NCI-H146 treated with DMSO at 0.1 percent for 48 hours (cell line): Measurements from ENCODE around the gene AGAP3.

Experiments used
- DNase-seq: peaks from one replicate; lab custom pipeline; 2025; ENCODE audit not compliant: unreplicated experiment; lab: John Stamatoyannopoulos, UW

AGAP3 gene

DNA sequence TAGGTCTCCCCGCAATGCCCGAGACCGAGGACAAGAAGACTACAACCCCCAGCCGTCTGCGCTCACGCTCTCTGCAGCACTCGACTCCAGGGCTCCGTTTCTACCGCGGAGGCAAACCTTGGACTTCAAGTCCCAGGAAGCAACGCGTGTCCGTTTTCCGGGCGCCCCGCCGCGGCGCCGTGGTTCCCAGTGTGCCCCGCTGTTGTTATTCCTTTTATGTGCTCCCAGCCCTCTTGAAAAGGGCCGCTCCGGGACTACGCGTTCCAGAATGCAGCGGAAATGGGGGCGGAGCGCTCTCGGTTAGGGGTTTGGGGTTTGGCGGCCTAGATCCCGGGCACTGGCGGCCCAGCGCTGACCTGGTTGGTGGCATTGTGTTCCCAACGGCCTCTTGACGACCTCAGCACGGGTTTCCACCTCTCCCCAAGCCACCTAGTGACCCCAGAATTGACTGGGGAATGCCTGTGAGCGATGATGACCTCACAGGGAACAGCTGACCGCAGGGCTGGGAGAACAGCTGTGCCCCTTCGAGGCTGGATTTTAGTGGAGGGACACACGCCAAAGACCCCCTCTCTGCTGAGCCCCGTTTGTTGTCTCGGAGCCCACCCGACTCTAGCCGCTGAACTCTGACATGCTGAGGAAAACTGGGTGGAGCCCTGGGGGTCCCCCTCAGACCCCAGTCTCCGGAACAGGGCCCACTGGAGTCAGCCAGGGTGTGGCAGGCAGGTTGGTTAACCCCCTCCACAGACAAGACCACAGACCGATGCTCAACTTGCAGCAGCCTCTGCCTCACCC is 28.1 kb upstream of the AGAP3 start:
- peak; percentile 97 for DNase-seq

DNA sequence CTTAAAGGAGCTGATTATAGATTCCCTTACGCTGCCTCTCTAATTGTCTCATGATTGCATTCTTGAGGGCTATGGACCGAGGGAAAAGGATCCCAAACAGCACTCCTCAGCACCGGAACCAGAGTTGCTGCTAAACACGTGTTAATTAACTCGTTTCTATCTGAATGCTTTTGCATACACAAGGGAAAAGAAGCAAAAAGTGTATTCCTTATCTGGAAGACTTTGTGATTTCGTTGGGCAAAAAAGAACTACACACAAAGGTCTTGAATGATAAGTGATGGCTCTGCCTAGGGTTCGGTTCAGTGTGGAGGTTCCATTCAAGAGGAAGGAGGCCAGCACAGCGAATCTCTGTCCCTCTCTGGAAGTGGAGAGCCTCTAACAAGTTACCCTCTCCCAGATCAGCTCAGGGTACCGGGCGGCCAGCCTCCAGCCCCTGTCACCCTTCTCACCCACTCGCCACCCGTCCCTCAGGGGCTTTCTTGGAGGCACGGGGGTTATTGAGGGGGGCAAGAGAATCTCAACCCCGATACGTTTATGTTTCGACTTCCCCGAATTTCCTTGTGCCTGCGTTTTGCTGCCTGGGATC is 27.4 kb upstream of the AGAP3 start:
- DNase-seq: no peak

DNA sequence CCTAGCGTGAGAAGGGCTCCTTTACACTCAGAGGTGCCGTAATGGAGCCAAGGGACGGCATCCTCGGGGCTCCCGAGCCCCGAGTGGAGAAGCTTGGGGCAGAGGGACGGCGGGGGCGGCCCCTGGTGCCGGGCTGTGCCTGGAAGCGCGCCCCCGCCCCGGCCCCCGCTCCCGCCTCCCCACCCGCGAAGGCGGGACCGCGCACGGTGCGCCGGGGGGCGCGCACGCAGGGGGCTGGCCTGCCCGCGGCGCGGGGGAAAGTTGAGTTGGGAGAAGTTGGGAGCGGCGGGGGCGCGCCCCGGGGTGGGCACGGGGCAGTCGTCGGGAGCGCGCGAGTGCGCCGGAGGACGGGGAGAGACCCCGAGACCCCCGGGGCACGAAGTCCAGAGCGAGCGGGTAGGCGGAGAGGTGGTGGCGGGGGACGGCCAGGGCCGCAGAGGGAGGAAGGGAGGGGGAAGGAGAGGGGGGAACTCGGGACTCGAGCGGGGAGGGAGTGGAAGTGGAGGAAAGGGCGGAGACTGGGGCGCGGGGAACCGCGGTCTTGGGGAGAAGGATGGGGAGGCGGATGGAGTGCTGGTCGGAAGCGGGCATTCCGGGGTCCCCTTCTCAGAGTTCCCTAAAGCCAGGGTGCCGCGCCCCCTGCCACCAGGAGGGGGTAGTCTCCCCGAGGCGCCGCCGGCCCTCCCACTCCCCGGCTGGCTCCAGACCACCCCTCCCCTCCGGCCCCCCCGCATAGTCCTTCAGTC is 26.7 kb upstream of the AGAP3 start, which contains the start of gene SLC4A2:
TSS of gene SLC4A2 (plus strand) at position 223 of the 746 bp plus-strand sequence. CDS start 2,399 bp downstream, outside the sequence.
- DNase-seq: peak; percentile 31

GRCh38 chr7:151060113-151060415 is 26.2 kb upstream of the AGAP3 start:
- no peak for DNase-seq

DNA sequence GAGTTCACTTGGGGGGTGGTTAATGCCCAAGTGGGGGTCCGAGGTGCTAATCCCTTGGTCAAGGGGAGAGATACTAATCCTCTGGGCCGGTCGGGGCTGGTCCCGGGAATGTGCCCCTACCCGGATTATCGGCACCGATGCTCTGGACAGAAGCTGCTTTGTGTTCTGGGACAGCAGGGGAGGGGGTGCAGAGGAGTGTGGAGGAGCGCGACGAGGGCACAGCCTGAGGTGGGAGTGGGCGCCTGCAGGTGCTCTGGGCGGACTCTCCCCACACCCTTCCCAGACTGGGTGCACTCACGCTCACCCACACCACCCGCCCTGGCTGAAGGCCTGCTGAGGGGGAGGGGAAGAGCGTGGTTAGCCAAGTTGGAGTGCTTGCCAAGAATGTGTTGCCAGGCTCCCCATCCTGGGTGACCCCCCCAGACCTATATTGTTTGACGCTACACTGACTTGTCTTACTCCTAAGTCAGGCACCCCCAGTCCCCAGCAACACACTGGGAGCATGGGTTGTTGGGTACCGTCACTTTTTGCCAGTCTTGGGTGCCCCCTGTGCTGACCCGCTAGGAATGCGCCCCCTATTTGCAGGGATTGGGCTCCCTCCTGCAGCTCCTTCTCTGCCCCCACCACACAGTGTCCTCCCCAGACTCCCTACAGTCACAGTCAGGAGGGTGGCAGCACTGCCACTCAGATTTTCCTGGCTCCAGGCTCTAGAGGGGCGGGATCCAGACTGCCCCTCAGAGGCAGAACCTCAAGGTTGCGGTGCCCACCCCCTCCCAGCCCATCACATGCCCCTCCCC is 25.7 kb upstream of the AGAP3 start:
- DNase-seq: no peak

DNA sequence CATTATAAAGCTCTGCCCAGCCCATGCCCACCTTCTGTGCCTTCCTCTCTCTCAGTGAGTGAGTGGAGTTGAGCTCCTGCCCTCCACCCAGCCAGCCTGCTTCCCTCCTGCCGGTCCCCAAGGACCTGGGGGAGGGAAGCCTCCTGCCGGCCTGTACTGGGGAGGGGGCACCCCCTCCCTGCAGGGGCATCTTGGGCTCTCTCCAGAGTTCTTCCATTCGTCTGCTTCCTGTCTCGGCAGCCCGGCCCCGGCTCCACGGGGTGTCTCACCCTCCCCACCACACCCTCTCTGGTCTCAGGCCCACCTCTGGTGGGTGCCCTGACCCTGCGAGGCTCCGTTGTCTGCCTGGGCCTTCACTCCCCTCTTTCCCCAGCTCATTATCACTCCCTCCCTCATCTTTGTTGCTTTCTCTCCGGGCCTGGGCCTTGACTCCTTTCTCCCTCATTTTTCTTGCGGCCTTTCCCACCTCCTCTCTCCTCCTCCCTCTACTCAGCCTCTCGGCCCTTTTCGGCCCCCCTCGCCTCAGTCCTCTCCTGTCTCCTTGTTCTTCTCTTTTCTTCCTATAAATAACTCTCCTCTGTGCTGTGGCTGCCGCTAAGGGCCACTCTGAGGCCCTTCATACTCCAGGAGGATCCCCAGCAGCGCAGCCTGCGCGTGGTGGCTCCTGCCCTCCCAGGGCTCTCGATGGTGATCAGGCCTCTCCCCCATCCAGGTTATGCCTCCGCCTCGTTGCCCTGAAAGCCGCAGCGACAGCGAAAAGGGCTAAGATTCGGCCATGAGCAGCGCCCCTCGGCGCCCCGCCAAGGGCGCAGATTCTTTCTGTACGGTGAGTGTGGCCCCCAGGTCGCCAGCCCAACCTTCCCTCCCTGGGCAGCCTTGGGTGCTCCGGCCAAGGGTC is 24.8 kb upstream of the AGAP3 start:
- no peak for DNase-seq

DNA sequence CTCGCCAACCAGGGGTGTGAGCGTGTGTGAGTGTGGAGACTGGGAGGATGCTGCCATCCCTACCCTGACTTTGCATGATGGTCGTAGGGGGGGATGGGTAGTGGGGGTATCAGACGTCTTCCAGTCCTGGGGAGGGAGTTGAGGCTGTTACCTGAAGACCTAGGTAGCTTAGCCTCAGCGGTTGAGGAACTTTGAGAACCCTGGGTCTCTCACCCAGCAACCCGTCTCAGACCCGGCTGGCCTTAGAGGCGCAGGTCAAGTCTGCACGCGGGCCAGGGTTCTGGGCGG is 24.2 kb upstream of the AGAP3 start:
- no peak for DNase-seq

GRCh38 chr7:151062399-151063211 is 23.7 kb upstream of the AGAP3 start:
- no peak for DNase-seq

DNA sequence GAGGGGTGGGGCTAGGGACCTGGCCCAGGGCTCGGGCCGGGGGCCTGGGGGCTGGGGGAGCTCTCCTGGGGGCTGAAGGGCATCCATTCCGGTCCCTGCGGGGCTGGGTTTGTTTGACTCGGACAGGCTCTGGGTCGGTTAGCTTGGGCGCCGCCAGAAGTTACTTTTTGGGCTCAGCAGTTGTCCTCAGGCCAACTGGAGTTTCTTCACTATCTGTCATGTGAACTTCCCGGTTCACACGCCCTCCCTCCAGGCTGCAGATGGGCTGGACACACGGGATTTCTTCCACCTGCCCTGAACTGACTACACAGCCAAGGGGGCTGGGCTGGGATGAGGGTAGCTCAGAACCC is 23.1 kb upstream of the AGAP3 start:
- no peak for DNase-seq

- DNase-seq: no peak
Measured at GRCh38 chr7:151064454-151064853, 21.8 kb upstream of the AGAP3 start.

- DNase-seq: no peak
Measured at GRCh38 chr7:151064993-151065392, 21.3 kb upstream of the AGAP3 start.

DNA sequence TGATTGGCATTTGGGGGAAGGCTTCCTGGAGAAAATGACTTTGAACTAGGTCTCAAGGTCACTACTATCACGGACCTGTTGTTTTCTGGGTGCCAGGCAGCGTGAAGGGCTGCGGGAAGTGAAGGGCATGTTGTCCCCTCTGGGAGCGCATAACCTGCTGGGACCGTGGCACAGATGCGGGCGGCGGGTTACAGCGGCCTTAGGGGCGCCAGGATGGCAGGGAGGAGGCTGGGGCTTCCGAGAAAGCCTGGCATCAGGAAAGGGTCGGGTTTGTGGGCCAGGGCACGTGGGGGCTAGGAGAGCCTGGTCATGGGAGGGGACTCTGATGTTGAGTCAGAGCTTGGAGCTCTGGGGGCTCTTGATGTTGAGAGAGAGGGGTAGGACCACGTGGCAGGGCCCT is 20.8 kb upstream of the AGAP3 start:
- DNase-seq: no peak

GRCh38 chr7:151066273-151066974 is 19.9 kb upstream of the AGAP3 start:
- no peak for DNase-seq

DNA sequence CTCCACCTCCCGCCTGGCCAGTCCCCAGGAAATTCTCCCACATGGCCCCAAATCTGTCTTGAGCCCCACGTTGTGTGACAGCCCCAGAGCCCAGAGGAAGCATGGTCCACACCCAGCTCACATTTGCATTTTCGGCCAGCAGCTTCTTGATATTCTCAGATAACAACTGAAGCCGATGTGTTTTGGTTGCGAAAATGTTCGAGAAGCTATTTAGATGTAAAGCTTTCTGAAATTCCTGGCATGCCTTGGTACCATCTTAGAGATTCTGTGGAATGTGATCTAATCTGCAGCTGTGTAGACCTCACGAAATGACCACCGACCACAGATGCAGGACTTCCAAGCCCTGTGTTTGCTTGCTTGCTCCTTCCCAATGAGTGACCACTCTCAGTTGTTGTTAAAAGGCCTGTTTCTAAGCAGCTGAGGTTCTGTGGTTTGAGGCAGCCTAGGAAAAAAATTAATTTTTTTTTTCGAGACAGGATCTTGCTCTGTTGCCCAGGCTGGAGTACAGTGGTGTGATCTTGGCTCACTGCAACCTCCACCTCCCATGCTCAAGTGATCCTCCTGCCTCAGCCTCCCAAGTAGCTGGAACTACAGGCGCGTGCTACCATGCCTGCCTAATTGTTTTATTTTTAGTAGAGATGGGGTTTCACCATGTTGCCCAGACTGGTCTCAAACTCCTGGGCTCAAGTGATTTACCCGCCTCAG is 18.1 kb upstream of the AGAP3 start:
- DNase-seq: no peak

DNA sequence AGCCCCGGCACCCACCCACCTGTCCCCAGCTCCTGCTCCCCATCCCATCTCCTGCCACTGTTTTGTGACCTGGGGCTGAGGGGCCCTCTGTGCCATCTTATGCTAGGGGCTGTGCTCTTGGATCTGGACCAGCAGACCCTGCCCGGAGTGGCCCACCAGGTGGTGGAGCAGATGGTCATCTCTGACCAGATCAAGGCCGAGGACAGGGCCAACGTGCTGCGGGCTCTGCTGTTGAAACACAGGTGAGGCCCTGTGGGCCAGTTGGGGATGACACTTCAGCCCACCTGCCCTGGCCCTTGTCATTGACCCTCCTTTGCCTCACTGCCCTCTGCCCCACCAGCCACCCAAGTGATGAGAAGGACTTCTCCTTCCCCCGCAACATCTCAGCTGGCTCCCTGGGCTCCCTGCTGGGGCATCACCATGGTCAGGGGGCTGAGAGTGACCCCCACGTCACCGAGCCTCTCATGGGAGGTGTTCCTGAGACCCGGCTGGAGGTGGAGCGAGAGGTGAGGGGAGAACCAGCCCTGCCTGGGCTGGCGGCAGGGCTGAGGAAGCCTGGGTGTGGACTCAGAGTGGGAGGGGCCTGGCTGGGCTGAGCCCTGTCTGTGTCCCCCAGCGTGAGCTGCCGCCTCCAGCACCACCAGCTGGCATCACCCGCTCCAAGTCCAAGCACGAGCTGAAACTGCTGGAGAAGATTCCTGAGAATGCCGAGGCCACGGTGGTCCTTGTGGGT is 16.3 kb upstream of the AGAP3 start:
- DNase-seq: no peak

DNA sequence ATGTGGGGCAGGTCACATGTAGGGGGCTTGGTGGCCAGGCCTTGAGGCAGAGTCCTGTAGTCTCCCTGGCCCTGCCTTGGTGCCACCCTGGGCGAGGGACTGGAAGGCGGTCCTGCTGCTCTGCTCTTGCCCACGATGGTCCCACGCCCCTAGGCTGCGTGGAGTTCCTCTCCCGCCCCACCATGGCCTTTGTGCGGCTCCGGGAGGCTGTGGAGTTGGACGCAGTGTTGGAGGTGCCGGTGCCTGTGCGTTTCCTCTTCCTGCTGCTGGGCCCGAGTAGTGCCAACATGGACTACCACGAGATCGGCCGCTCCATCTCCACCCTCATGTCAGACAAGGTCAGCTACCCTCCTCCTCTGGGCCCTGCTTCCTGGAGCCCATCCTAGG is 15.7 kb upstream of the AGAP3 start:
- no peak for DNase-seq

GRCh38 chr7:151071032-151071866 is 15.0 kb upstream of the AGAP3 start:
- DNase-seq: no peak
